ENCODE data around the gene UBE2E1. TPM values are rescaled to one million over a fixed set of nuclear protein-coding genes. Genes with fewer than 3 reads are reported as not detected.
"Not testable (repeated sequence)": the region's sequence is repeated elsewhere in the genome, so short reads cannot be mapped to it uniquely, and the experiment has no call there.

The UBE2E1 gene
- total RNA-seq, 1 donor from 2014 or later: 124 TPM

DNA sequence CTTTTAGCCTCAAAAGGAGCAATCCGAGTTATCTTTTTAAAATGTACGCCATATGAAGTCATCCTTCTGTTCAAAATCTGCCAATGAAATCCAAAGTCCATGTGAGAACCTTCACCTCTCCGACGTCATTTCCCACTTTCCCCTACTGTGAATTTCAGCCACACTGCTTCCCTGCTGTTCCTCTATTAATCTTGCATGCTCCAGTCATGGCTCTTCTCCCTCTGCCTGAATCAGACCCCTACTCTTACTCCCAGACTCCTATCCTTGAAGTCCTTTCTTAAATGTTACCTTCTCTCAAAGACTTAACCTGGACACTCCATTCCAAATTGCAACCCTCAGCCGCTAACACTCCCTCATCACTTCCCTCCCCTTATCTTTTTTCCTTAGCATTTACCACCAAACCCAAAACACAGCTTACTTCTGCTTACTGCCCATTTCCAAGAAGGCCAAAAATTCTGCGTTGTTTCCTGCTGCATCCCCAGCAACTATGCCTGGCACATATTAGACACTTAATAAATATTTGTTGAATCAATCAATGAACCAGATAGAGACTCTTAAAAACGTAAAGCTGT lies 109.9 kb downstream of the UBE2E1 start:
- no peak for DNase-seq (ENCODE audit: extremely low spot score in 2 of 2)
- Histone ChIP-seq H3K4me3 (peak overlapping the region; percentile 87 to 96), H3K9me3 (no peaks in the 10 kb centered on the region), H3K27ac (no peak overlapping the region), H3K36me3 (peaks cover 0 to 28% of the 10 kb centered on the region in 2 donors), H3K27me3 (no peaks in the 10 kb centered on the region), H3K4me1 (peaks cover 47% of the 10 kb centered on the region)
- no peak for TF ChIP-seq POLR2A (IDR thresholded peaks at IDR 0.05)
- TF ChIP-seq POLR2AphosphoS5 (IDR thresholded peaks at IDR 0.05; ENCODE audit: insufficient read depth in 1 of 2, low read depth in 1 of 2): no peak
- TF ChIP-seq, protein P1, sequence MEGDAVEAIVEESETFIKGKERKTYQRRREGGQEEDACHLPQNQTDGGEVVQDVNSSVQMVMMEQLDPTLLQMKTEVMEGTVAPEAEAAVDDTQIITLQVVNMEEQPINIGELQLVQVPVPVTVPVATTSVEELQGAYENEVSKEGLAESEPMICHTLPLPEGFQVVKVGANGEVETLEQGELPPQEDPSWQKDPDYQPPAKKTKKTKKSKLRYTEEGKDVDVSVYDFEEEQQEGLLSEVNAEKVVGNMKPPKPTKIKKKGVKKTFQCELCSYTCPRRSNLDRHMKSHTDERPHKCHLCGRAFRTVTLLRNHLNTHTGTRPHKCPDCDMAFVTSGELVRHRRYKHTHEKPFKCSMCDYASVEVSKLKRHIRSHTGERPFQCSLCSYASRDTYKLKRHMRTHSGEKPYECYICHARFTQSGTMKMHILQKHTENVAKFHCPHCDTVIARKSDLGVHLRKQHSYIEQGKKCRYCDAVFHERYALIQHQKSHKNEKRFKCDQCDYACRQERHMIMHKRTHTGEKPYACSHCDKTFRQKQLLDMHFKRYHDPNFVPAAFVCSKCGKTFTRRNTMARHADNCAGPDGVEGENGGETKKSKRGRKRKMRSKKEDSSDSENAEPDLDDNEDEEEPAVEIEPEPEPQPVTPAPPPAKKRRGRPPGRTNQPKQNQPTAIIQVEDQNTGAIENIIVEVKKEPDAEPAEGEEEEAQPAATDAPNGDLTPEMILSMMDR (IDR thresholded peaks at IDR 0.05): no peak
- intact Hi-C loops (cut with DNase I): no loop called here

DNA sequence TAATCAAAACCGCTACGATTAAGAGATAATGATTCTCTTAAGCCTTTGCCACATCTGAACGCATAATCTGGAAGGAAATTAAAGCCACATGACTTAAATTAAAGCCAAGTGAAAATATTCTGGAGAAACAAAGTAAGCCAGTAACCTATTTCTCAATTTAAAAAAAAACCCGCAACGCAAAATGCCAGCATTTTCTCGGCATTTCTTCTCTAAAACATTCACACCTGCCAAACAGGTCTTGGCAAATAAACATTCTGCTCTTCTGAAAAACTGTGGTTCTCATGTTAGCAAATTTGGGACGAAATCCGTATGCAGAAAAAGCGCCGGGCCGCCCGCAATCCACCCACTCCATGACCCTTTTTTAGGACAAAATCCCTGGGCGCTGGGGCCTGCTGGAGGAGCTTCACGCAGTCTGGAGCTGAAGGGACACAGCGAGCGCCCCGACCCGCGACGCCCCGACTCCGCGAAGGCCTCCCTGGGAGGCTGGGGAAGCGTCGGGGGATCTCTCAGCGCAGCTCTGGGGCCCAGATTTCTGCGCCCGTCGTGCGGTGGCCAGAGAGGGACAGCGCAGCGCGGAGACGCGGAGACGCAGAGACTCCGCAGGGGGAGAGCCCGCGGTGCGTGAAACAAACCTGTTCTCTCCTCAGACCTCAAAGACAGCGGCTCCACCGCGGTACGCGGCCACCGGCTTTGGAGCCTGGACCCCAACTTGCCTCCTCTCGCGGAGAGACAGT lies 110.6 kb downstream of the UBE2E1 start:
- TF ChIP-seq POLR2AphosphoS5 (IDR thresholded peaks at IDR 0.05; ENCODE audit: insufficient read depth in 1 of 2, low read depth in 1 of 2) (no peak), POLR2A (IDR thresholded peaks at IDR 0.05) (no peak)
- TF ChIP-seq, protein P1 (IDR thresholded peaks at IDR 0.05): peak in 1 of 3 experiments; percentile 42
- intact Hi-C loops (cut with DNase I): no loop called here
- no peaks in the 10 kb centered on the region for H3K27me3 ChIP-seq
- H3K9me3 ChIP-seq: no peaks in the 10 kb centered on the region
- peaks cover 48% of the 10 kb centered on the region for H3K4me1 ChIP-seq
- H3K36me3 ChIP-seq: peaks cover 0 to 22% of the 10 kb centered on the region in 2 donors
- peak overlapping the region; percentile 87 to 96 for H3K4me3 ChIP-seq
- no peak for DNase-seq (ENCODE audit: extremely low spot score in 2 of 2)
- H3K27ac ChIP-seq: peak overlapping the region; percentile 81

DNA sequence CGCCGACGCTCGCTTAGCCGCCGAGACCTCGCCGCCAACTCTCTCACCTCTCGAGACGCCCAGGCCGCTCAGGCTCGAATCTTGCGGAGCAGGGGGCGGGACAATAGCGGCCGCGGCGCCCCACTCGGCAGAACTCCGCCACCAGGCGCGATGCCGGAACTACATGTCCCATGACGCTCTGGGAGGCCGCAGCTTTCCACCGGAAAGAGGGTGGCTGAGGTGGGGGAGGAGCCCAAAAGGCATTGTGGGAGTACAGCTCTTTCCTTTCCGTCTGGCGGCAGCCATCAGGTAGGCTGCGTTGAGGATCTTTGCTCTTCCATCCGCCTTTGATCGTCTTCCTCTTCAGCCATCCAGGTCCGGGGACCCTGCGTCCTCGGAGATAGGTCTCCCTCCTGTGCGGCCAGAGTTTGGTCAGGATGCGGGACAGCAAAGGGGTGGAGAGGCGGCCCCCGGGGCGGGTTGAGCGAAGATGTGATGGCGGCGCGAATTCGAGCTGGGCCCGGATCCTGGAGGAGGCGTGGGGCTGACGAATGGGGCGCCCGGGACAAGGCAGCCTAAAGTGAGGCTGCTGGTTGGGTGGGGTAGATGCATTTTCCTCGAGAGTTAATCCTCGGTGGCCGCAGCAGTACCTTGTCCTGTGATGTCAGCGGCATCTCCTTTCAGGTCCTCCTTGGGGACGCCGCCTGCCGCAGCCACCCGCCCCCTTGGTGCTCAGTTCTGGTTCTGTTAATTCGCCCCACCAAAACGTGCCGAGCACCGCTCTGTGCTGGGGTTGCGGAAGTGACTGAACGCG lies 111.3 kb downstream of the UBE2E1 start, which contains the start of the genes NKIRAS1 and RPL15:
Gene NKIRAS1, minus strand, starts transcription at position 105 of the 793 bp plus-strand sequence. CDS start 6,086 bp downstream, outside the sequence.
Gene RPL15, plus strand, starts transcription at position 247 of the 793 bp plus-strand sequence. CDS start 728 bp downstream, outside the sequence.
- peaks cover 0 to 22% of the 10 kb centered on the region in 2 donors for H3K36me3 ChIP-seq
- H3K27ac ChIP-seq: peak within 1 kb of the TSS; percentile 81
- H3K27me3 ChIP-seq: no peaks in the 10 kb centered on the region
- H3K9me3 ChIP-seq: no peaks in the 10 kb centered on the region
- H3K4me3 ChIP-seq: peak within 1 kb of the TSS; percentile 87 to 96
- peak in 1 of 2 donors; percentile 97 for DNase-seq (ENCODE audit: extremely low spot score in 2 of 2)
- intact Hi-C loops (cut with DNase I): no loop called here
- TF ChIP-seq, protein P1 (IDR thresholded peaks at IDR 0.05): peak; percentile 17 to 72 (median 22)
- TF ChIP-seq POLR2AphosphoS5 (IDR thresholded peaks at IDR 0.05; ENCODE audit: insufficient read depth in 1 of 2, low read depth in 1 of 2) (peak; percentile 96 to 100), POLR2A (IDR thresholded peaks at IDR 0.05) (peak in 1 of 2 donors; percentile 98)
- peaks cover 48% of the 10 kb centered on the region for H3K4me1 ChIP-seq

DNA sequence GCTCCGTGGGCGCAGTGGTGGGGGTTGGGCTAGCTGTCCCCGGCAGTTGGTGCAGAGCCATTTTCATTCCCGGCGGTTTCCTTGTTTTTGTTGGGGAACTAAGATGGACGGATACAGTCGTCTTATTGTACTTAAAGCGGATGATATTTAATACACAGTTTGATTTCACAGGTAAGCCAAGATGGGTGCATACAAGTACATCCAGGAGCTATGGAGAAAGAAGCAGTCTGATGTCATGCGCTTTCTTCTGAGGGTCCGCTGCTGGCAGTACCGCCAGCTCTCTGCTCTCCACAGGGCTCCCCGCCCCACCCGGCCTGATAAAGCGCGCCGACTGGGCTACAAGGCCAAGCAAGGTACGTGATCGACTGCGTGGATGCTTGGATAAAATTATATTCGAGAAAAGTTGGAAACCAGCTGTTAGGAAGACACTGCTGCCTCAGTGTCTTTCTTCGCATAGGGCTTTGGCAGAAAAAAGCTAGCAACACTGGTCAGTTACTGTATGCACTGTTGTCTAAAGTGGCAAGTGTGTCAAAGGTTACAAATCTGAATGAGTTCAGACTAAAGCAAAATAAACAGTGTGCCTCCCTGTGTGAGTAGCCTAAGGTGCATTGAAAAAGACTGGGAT lies 112.0 kb downstream of the UBE2E1 start:
- H3K36me3 ChIP-seq: peaks cover 0 to 27% of the 10 kb centered on the region in 2 donors
- H3K27ac ChIP-seq: peak overlapping the region; percentile 81
- intact Hi-C loops (cut with DNase I); H3K9me3 ChIP-seq; DNase-seq (ENCODE audit: extremely low spot score in 2 of 2); H3K27me3 ChIP-seq: not testable (repeated sequence)
- H3K4me1 ChIP-seq: peaks cover 48% of the 10 kb centered on the region
- peak overlapping the region; percentile 87 to 96 for H3K4me3 ChIP-seq

DNA sequence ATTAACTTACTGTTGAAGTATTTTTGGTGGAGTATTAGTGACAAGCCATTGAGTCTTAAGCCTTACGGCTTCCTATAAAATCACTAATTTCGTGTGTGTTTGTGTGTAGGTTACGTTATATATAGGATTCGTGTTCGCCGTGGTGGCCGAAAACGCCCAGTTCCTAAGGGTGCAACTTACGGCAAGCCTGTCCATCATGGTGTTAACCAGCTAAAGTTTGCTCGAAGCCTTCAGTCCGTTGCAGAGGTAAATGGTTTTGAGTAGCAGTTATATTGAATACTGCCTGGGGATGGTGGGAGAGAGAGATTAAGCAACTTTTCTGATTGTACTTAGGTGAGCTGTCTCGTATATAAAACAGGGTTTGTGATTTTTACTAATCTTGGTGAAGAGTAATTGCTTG lies 112.6 kb downstream of the UBE2E1 start:
- H3K9me3 ChIP-seq; DNase-seq (ENCODE audit: extremely low spot score in 2 of 2); H3K27me3 ChIP-seq; intact Hi-C loops (cut with DNase I): not testable (repeated sequence)
- peak overlapping the region; percentile 87 to 96 for H3K4me3 ChIP-seq
- H3K4me1 ChIP-seq: peaks cover 48% of the 10 kb centered on the region
- H3K36me3 ChIP-seq: peaks cover 0 to 27% of the 10 kb centered on the region in 2 donors
- peak overlapping the region; percentile 81 for H3K27ac ChIP-seq
